ENCODE data around the gene FAM229B.
"Not testable (repeated sequence)": the region's sequence is repeated elsewhere in the genome, so short reads cannot be mapped to it uniquely, and the experiment has no call there.

FAM229B gene

GRCh38 chr6:112050429-112050828 is 37.0 kb upstream of the FAM229B start:
- Histone ChIP-seq H3K9ac (ENCODE audit: low read depth, low read length) (no peak overlapping the region), H3K4me1 (ENCODE audit: insufficient read depth, low read length) (no peaks in the 10 kb centered on the region), H3K36me3 (ENCODE audit: insufficient read depth, low read length) (no peaks in the 10 kb centered on the region), H3K4me3 (ENCODE audit: low read depth in 1 of 2, low read length in 2 of 2) (no peak overlapping the region), H3K27me3 (ENCODE audit: insufficient read depth, low read length, poor library complexity) (no peaks in the 10 kb centered on the region), H2AFZ (ENCODE audit: low read depth, low read length) (peak overlapping the region; percentile 13; the same call in 1 of the 2 replicates), H3K27ac (ENCODE audit: low read length) (no peak overlapping the region), H3K9me3 (ENCODE audit: insufficient read depth, low read length, severe bottlenecking) (no peaks in the 10 kb centered on the region), H3K4me2 (ENCODE audit: insufficient read depth, low read length) (no peak overlapping the region), H4K20me1 (ENCODE audit: insufficient read depth, low read length) (no peaks in the 10 kb centered on the region), H3K79me2 (ENCODE audit: insufficient read depth, low read length) (no peaks in the 10 kb centered on the region)
- TF ChIP-seq EZH2 (IDR thresholded peaks at IDR 0.05; ENCODE audit: borderline replicate concordance, low read depth, low read length, severe bottlenecking) (no peak), CTCF (IDR thresholded peaks at IDR 0.05; ENCODE audit: borderline replicate concordance, extremely low read depth, low read length, poor library complexity, severe bottlenecking) (no peak)
- no peak for ATAC-seq (ENCODE audit: insufficient read depth, low read depth)
- no peak for DNase-seq

- not testable (repeated sequence) for H3K27me3 ChIP-seq (ENCODE audit: insufficient read depth, low read length, poor library complexity); H3K79me2 ChIP-seq (ENCODE audit: insufficient read depth, low read length); DNase-seq; ATAC-seq (ENCODE audit: insufficient read depth, low read depth); H3K4me2 ChIP-seq (ENCODE audit: insufficient read depth, low read length); H3K9ac ChIP-seq (ENCODE audit: low read depth, low read length); H3K4me3 ChIP-seq (ENCODE audit: low read depth in 1 of 2, low read length in 2 of 2); H2AFZ ChIP-seq (ENCODE audit: low read depth, low read length); H3K36me3 ChIP-seq (ENCODE audit: insufficient read depth, low read length); H3K27ac ChIP-seq (ENCODE audit: low read length); H3K4me1 ChIP-seq (ENCODE audit: insufficient read depth, low read length); H3K9me3 ChIP-seq (ENCODE audit: insufficient read depth, low read length, severe bottlenecking); H4K20me1 ChIP-seq (ENCODE audit: insufficient read depth, low read length)
Measured at GRCh38 chr6:112051251-112051740, 36.1 kb upstream of the FAM229B start.

GRCh38 chr6:112054001-112054400 is 33.4 kb upstream of the FAM229B start, which contains the start of gene CCN6:
TSS of gene CCN6 (plus strand) at chr6:112054104. CDS start at chr6:112054358, 254 bp downstream.
- no peak for ATAC-seq (ENCODE audit: insufficient read depth, low read depth)

More at GRCh38 chr6:112054001-112054400, 33.4 kb upstream of the FAM229B start, which contains the start of gene CCN6:
- Histone ChIP-seq H3K9me3 (ENCODE audit: insufficient read depth, low read length, severe bottlenecking) (no peaks in the 10 kb centered on the region), H3K27me3 (ENCODE audit: insufficient read depth, low read length, poor library complexity) (no peaks in the 10 kb centered on the region), H3K27ac (ENCODE audit: low read length) (no peak within 1 kb of the TSS), H3K79me2 (ENCODE audit: insufficient read depth, low read length) (no peaks in the 10 kb centered on the region), H3K4me2 (ENCODE audit: insufficient read depth, low read length) (no peak within 1 kb of the TSS), H3K9ac (ENCODE audit: low read depth, low read length) (no peak within 1 kb of the TSS), H3K4me1 (ENCODE audit: insufficient read depth, low read length) (no peaks in the 10 kb centered on the region), H4K20me1 (ENCODE audit: insufficient read depth, low read length) (no peaks in the 10 kb centered on the region), H3K36me3 (ENCODE audit: insufficient read depth, low read length) (no peaks in the 10 kb centered on the region), H3K4me3 (ENCODE audit: low read depth in 1 of 2, low read length in 2 of 2) (no peak within 1 kb of the TSS), H2AFZ (ENCODE audit: low read depth, low read length) (no peak within 1 kb of the TSS)
- no peak for DNase-seq
- TF ChIP-seq CTCF (IDR thresholded peaks at IDR 0.05; ENCODE audit: borderline replicate concordance, extremely low read depth, low read length, poor library complexity, severe bottlenecking) = no peak
- TF ChIP-seq EZH2 (IDR thresholded peaks at IDR 0.05; ENCODE audit: borderline replicate concordance, low read depth, low read length, severe bottlenecking) = no peak

Data from DND-41 (cell line).